ENCODE results near the gene SETD7.

DNA sequence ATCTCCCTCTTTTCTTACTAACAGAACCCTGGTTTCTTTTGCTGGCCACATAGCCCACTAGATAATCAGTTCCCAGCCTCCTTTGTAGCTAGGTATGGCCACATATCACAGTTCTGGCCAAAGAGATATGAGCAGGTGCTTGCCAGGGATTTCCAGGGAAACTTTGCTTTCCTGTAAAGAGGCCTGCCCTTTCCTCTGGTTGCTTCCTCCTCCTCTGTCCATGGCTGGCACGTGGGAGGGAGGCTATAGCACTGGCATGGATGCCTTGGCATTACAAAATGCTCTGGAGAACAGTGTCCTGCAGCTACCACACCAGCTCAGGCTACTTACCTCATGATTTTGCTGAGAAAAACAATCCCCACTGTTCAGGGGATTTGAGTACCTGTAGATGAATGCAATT is 74.6 kb downstream of the SETD7 start:
- TF ChIP-seq, protein P1, sequence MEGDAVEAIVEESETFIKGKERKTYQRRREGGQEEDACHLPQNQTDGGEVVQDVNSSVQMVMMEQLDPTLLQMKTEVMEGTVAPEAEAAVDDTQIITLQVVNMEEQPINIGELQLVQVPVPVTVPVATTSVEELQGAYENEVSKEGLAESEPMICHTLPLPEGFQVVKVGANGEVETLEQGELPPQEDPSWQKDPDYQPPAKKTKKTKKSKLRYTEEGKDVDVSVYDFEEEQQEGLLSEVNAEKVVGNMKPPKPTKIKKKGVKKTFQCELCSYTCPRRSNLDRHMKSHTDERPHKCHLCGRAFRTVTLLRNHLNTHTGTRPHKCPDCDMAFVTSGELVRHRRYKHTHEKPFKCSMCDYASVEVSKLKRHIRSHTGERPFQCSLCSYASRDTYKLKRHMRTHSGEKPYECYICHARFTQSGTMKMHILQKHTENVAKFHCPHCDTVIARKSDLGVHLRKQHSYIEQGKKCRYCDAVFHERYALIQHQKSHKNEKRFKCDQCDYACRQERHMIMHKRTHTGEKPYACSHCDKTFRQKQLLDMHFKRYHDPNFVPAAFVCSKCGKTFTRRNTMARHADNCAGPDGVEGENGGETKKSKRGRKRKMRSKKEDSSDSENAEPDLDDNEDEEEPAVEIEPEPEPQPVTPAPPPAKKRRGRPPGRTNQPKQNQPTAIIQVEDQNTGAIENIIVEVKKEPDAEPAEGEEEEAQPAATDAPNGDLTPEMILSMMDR (conservative IDR thresholded peaks at IDR 0.05 in 1 of 2, IDR thresholded peaks at IDR 0.05 in 1 of 2; ENCODE audit: extremely low read depth in 1 of 2, insufficient read depth in 1 of 2, low read depth in 1 of 2, low read length in 2 of 2), result no peak
- TF ChIP-seq EZH2 (IDR thresholded peaks at IDR 0.05; ENCODE audit: borderline replicate concordance, low read length), result no peak
